ENCODE results near the gene SLC5A10.
"Not testable (repeated sequence)": the region's sequence is repeated elsewhere in the genome, so short reads cannot be mapped to it uniquely, and the experiment has no call there.

The SLC5A10 gene

DNA sequence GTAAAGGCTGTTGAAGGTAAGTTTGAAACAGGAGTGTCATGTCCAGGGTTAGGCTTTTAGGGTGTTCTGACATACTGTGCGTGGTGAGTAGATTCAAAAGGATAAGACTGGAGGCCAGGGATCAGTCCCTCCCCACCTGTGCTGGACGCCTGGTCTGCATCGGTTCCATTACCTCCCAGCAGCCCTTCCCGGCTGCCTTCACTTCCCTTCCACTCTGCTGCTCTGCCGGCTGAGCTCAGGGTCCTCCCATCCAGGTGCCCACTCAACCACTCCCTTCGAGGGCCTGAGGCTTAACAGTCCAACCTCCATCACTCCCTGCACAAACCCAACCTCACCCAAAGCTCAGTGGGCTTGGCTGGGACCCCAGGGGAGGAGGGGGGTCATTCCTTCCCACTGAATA lies 4.1 kb upstream of the SLC5A10 start:
- no peak for DNase-seq (ENCODE audit: low read depth in 2 of 2)

- no peak for DNase-seq (ENCODE audit: low read depth in 2 of 2)
Measured at GRCh38 chr17:18948476-18949006, 3.4 kb upstream of the SLC5A10 start.

GRCh38 chr17:18949566-18949965 lies 2.4 kb upstream of the SLC5A10 start:
- no peak for DNase-seq (ENCODE audit: low read depth in 2 of 2)

DNA sequence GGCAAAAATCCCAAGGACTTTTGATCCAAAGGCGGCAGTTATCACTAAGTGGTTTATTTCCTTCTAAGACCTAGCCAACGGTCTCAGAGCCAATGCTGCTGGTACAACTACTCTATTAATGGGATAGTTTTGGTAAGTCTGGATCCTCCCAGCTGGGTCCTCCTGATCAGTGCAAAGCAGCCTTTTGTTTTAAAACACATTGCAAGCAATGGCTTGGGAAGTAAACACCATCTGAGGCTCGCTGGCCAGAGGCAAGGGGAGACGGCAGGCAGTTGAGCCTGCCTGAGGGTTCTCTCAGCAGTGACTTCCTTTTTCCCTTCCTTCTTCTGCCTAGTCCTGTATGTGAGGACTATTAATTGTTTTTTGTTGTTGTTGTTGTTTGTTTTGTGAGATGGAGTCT lies 1.6 kb upstream of the SLC5A10 start:
- no peak for DNase-seq (ENCODE audit: low read depth in 2 of 2)

DNA sequence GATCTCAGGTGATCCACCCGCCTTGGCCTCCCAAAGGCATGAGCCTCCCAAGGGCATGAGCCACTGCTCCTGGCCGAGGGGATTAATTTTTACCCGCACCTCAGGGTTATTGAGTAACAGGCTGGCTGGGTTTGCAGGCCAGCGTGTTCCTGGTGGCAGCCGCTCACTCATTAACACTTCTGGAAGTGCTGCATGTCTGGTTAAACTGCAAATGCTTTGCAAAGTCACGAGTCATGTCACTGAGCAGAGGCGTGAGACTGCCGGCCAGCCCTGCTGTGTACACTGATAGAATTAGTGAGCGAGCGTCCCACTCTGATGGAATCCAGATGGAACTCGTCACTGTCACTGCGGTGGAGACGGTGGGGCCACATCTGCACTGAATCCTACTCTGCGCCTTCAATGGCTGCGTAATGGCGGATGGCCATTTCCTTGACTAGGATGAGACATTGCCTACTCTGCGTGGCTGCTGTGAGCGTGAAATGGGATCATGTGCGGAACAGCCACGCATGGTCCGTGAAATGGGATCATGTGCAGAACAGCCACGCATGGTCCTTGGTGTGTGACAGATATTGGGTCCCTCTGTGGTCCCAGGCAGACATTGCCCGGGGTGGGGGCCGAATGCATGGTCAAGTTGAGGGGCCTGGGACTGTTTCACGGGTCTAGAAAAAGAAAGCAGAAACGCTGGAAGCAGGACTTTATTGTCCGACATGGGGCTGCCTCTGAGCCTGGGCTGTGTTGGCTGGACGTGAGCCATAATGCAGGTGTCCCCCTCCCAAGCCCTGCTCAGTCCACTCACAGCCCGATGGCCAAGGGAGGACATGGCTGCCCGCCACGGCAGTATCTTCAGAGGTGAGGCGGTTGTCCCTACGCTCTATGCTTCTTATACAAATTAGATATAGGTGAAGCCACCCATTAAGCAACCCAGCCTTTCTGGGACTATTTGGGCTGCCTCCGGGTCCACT lies 740 bp upstream of the SLC5A10 start:
- no peak for DNase-seq (ENCODE audit: low read depth in 2 of 2)

DNA sequence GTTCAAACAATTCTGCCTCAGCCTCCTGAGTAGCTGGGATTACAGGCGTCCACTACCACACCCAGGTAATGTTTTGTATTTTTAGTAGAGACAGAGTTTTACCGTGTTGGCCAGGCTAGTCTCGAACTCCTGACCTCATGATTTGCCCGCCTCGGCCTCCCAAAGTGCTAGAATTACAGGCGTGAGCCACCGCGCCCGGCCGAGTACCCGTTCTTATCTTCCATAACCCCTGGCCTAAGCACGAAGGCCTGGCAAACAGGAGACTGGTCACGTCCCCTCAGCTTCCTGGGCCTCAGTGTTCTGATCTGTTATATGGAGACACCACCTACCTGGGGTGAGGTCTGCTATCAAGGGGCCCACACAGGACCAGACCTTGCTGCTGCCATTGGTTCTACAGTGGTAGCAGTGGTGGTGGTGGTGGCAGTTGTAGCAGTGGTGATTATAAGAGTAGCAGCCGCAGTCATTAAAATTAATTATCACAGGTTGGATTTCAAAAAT lies 1.3 kb downstream of the SLC5A10 start:
- no peak for DNase-seq (ENCODE audit: low read depth in 2 of 2)

- DNase-seq (ENCODE audit: low read depth in 2 of 2), result no peak
Measured at GRCh38 chr17:18954321-18954720, 2.4 kb downstream of the SLC5A10 start.

- no peak for DNase-seq (ENCODE audit: low read depth in 2 of 2)
Measured at GRCh38 chr17:18955009-18955408, 3.0 kb downstream of the SLC5A10 start.

DNA sequence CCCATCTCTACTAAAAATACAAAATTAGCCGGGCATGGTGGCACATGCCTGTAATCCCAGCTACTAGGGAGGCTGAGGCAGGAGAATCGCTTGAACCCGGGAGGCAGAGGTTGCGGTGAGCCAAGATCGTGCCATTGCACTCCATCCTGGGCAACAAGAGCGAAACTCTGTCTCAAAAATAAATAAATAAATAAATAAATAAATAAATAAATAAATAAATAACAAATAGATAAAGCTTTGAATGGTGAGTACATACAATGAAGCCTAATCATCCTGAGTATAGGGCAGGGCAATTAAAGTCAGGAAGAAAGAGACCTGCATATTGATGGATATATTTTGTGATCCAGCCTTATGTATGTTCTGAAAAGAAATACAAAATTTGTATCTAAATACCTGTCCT lies 4.1 kb downstream of the SLC5A10 start:
- not testable (repeated sequence) for DNase-seq (ENCODE audit: low read depth in 2 of 2)

DNA sequence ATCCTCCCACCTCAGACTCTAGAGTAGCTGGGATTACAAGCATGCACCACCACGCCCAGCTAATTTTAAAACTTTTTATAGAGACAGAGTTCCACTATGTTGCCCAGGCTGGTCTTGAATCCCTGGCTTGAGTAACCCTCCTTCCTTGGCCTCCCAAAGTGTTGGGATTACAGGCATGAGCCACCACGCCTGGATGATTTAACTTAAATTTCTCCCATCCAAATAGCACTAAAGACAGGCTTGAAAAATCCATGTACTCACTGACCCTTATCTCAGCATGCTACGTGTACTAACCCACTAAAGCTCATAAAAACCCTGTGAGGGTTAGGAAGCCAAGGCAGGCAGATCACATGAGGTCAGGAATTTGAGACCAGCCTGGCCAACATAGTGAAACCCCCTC lies 4.6 kb downstream of the SLC5A10 start:
- DNase-seq (ENCODE audit: low read depth in 2 of 2), result no peak

DNA sequence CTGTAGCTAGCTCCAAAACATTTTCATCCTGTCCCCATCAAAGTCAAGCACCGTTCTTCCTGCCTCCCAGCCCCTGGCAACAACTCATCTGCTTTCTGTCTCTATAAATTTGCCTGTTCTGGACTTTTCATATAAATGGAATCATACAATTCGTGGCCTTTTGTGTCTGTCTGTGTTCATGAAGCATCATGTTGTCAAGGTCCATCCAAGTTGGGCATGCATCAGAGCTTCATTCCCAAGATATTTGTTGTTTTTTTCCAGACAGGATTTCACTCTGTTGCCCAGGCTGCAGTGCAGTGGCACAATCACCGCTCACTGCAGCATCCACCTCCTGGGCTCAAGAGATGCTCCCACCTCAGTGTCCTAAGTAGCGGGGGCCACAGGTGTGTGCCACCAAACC lies 5.9 kb downstream of the SLC5A10 start:
- DNase-seq (ENCODE audit: low read depth in 2 of 2), result no peak

DNA sequence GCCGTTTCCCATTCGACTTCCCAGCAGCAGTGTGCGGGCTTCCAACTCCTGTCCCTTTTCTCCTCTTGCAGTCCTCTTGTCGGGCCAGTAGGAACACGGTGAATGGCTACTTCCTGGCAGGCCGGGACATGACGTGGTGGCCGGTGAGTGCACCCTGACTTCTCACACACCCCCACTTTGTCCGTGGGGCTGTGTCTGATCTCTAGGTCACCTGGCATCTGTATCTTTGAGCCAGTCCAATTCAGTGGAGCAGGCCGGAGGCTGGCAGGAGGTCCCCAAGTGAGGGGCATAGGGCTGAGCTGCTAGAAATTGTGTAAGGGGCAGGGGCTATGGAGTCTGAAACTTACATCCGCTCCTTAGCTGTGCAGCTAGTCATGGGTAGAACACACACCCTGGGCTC lies 6.6 kb downstream of the SLC5A10 start:
- no peak for DNase-seq (ENCODE audit: low read depth in 2 of 2)

DNA sequence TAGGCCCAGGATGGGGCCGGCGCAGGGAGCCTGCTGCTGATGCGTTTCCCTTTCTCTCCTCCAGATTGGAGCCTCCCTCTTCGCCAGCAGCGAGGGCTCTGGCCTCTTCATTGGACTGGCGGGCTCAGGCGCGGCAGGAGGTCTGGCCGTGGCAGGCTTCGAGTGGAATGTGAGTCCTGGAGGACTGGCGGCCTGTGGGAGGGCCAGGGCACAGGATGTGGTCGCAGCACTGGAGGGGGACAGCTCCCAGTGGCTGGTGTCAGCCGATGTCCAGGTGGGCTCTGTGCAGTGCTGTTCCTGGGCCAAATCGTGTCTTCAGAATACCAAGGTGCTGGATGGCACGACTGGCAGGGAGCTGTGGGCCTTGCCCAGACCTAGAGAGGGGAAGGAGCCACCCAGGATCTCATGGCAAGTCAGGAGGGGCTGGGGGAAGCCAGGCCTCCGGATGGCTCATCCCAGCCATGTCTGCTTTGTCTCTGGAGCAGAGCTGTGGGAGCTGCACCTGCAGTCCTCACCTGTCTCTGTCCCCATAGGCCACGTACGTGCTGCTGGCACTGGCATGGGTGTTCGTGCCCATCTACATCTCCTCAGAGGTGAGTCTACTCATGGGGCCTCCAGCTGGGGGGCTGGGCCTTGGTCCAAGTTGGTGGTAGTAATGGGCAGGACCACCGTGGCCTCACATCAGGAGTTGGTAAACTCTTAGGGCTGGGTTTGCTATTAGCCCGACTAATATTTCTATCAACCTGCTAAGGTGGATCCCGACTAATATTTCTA lies 7.3 kb downstream of the SLC5A10 start:
- DNase-seq (ENCODE audit: low read depth in 2 of 2), result no peak

DNA sequence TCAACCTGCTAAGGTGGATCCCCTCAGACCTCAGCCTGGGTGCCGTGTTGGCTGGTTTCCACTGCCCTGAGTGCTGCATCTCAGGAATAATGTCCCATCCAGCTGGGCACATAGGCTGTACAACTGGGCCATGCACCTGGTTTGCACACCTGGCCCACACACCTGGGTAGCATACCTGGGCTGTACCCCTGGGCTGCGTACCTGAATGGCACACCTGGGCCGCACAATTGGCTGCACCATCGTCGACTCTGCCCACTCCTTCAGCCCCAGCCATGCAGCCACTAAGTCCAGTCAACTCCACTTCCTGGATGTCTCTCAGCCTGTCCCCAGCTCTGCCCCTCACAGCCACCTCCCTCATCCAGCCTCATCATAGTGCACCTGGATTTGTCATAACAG lies 7.9 kb downstream of the SLC5A10 start:
- DNase-seq (ENCODE audit: low read depth in 2 of 2), result no peak

GRCh38 chr17:18960241-18960665 lies 8.3 kb downstream of the SLC5A10 start:
- DNase-seq (ENCODE audit: low read depth in 2 of 2), result no peak

DNA sequence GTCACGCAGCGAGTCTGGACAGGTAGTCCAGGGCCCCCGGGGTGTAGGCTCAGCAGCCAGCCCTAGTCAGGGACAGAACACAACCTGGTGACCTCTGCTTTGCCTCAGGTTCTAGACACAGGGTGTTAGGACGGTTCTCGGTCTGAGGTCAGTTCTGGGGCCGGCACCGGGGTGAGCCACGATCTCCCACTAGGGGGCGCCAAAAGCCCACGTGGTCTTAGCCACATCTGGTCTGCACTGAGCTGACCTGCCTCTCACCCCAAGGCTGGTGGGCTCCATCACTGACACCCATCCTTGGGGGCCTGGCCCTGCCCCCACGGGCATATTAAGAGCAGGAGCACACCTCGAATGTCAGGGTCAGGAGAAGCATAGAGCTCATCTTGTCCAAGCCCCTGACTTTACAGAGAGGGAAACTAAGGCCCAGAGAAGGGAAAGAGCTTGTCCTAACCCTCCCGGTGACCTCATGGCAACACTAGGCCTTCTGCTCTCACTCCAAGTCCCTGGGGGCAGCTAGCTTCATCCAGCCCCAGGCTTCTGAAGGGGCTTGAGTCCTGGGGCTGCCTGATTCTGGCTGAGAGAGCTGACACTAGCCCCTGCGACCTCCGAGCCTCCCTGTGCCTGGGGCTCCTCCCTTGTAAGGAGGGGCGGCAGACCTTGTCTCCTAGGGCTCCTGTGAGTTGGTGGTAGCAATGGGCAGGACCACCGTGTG lies 9.0 kb downstream of the SLC5A10 start:
- DNase-seq (ENCODE audit: low read depth in 2 of 2), result peak; percentile 57 to 63

GRCh38 chr17:18961634-18962493 lies 9.9 kb downstream of the SLC5A10 start:
- no peak for DNase-seq (ENCODE audit: low read depth in 2 of 2)

DNA sequence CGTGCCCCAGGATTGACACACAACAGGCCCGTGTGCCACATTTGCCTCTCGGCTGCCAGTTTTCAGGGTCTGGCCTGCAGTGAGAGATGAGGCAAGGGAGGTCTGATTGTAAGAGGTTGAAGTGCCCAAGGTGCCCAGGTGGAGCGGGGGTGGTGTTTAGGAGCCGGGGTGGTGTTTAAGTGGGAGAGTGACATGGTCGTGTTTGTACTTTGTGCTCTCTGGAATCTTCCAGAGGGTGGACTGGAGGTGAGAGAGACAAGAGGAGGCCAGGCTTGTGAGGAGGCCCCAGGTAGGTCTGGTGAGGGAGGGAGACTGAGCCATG lies 10.5 kb downstream of the SLC5A10 start:
- DNase-seq (ENCODE audit: low read depth in 2 of 2), result no peak

GRCh38 chr17:18963126-18964017 lies 11.4 kb downstream of the SLC5A10 start:
- no peak for DNase-seq (ENCODE audit: low read depth in 2 of 2)

GRCh38 chr17:18964018-18964351 lies 12.0 kb downstream of the SLC5A10 start:
- DNase-seq (ENCODE audit: low read depth in 2 of 2), result no peak
